Colonic mucosa (tissue), 4 donors: ENCODE results near the gene GRIP1. TPM values are rescaled to one million over a fixed set of nuclear protein-coding genes. Genes with fewer than 3 reads are reported as not detected.

Source experiments
- DNase-seq: peaks from one replicate; pipeline ENCODE4 v3.0.0-alpha.2; 2020
- H3K27ac ChIP-seq: fragments of 200-600 bp; one replicate; pipeline ENCODE4 v1.8.0; 2021
- H3K27me3 ChIP-seq: fragments of 200-600 bp; one replicate; pipeline ENCODE4 v1.8.0; 2021
- H3K36me3 ChIP-seq: fragments of 200-600 bp; one replicate; pipeline ENCODE4 v1.8.0; 2021
- H3K4me1 ChIP-seq: fragments of 200-600 bp; one replicate; pipeline ENCODE4 v1.8.0; 2021; ENCODE audit warnings: mild to moderate bottlenecking
- H3K4me3 ChIP-seq: fragments of 200-600 bp; one replicate; pipeline ENCODE4 v1.8.0; 2021
- H3K9ac ChIP-seq, 2 donors: one replicate each; pipeline ENCODE4 v1.7.0; 2013; ENCODE audit warnings: control low read depth in 2 of 2, low read depth in 2 of 2, low read length in 2 of 2
- H3K9me3 ChIP-seq: fragments of 200-600 bp; one replicate; pipeline ENCODE4 v1.8.0; 2021
- intact Hi-C: fragments of 100-400 bp; cut with DNase I; formaldehyde crosslinking; loops from one replicate; pipeline ENCODE4 v1.14.1; 2022
- total RNA-seq, 2 donors: library from RNA; stranded (reverse); fragmentation: NEBNext Ultra II Directional in 1 of 2; extraction: Animal tissue kit (Norgen Biotek cat#: 25700) in 1 of 2; gene quantifications; one replicate each; pipeline ENCODE4 v1.2.1, GENCODE V29; 2021
- TF ChIP-seq, protein P1 (sequence below): fragments of 200-600 bp; IDR thresholded peaks from one replicate; pipeline ENCODE4 v1.8.0; 2022; ENCODE audit warnings: antibody characterized with exemption, mild to moderate bottlenecking
- donor health status: healthy.
- donor health status: DM: no; HTN: no; CAD: no.
- donor health status: DM: no; HTN: no; CAD: no.

The GRIP1 gene
- total RNA-seq, 2 donors from 2014 or later: 3.7 to 6.2 TPM

- intact Hi-C loops: no loop called here
- Histone ChIP-seq H3K27me3 (no peaks in the 10 kb centered on the region), H3K4me1 (no peaks in the 10 kb centered on the region), H3K36me3 (no peaks in the 10 kb centered on the region), H3K4me3 (no peak overlapping the region), H3K9ac (no peak overlapping the region), H3K9me3 (no peaks in the 10 kb centered on the region), H3K27ac (no peak overlapping the region)
- no peak for DNase-seq
- TF ChIP-seq, protein P1, sequence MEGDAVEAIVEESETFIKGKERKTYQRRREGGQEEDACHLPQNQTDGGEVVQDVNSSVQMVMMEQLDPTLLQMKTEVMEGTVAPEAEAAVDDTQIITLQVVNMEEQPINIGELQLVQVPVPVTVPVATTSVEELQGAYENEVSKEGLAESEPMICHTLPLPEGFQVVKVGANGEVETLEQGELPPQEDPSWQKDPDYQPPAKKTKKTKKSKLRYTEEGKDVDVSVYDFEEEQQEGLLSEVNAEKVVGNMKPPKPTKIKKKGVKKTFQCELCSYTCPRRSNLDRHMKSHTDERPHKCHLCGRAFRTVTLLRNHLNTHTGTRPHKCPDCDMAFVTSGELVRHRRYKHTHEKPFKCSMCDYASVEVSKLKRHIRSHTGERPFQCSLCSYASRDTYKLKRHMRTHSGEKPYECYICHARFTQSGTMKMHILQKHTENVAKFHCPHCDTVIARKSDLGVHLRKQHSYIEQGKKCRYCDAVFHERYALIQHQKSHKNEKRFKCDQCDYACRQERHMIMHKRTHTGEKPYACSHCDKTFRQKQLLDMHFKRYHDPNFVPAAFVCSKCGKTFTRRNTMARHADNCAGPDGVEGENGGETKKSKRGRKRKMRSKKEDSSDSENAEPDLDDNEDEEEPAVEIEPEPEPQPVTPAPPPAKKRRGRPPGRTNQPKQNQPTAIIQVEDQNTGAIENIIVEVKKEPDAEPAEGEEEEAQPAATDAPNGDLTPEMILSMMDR: no peak
Observed at GRCh38 chr12:66648033-66648735, 30.7 kb downstream of the GRIP1 start.

- Histone ChIP-seq H3K4me3 (no peak overlapping the region), H3K4me1 (no peaks in the 10 kb centered on the region), H3K36me3 (no peaks in the 10 kb centered on the region), H3K9ac (no peak overlapping the region), H3K9me3 (no peaks in the 10 kb centered on the region), H3K27me3 (no peaks in the 10 kb centered on the region), H3K27ac (no peak overlapping the region)
- intact Hi-C loops: no loop called here
- no peak for DNase-seq
- TF ChIP-seq, protein P1: no peak
Observed at GRCh38 chr12:66647034-66647691, 31.7 kb downstream of the GRIP1 start.

DNA sequence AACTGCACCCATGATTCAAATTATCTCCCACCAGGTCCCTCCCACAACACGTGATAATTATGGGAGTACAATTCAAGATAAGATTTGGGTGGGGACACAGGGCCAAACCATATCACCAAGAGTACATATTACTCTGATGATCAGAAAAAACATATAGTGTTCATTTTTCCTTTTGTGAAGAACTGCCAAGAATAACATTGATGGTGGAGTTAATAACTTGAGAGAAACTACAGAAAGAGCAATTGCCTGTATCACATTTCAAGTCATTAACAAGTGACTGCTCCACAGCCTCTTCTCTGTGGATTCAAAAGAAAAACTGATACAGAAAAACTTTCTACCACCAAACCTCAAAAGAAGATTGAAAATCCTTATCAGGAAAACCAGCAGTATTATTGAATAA, 34.7 kb downstream of the GRIP1 start:
- Histone ChIP-seq H3K9me3 (no peaks in the 10 kb centered on the region), H3K9ac (no peak overlapping the region), H3K27ac (no peak overlapping the region), H3K27me3 (no peaks in the 10 kb centered on the region), H3K36me3 (no peaks in the 10 kb centered on the region), H3K4me1 (no peaks in the 10 kb centered on the region), H3K4me3 (no peak overlapping the region)
- TF ChIP-seq, protein P1: no peak
- DNase-seq: no peak
- intact Hi-C loops: no loop called here

DNA sequence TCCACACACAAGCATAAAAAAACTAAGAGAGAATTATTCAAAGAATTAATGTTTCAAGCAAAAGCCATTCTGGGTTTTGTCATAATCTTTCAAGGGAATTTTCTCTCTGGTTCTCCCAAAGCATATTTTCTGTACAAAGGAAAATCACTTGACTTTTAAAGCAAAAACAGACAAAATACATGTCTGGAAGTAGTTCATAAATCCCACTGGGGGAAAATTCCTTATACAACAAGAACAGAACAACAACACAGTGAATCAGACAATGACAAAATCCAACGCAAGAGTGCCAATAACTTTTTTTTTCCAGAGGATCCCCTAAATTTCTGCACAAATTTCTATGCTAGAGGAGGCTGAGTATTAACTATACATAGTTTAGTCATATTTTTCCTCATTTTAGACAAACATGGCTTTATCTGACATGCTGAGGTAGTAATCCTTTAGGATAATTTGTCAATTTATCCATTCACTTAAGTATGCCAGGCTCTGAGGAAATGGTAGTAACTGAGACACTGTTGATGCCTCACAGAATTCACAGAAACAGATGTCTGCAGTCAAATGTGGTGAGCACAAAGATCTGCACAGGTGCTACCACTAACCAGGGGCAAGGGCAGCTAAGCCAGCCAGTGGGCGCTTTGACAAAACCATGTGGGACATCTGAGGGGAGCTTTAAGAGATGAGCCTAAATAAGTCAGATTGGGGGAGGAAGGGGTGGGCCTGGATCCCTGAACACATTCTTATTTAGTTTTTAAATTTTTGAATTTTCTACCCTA, 38.0 kb downstream of the GRIP1 start:
- Histone ChIP-seq H3K36me3 (no peaks in the 10 kb centered on the region), H3K27ac (no peak overlapping the region), H3K4me1 (no peaks in the 10 kb centered on the region), H3K9me3 (no peaks in the 10 kb centered on the region), H3K9ac (no peak overlapping the region), H3K27me3 (no peaks in the 10 kb centered on the region), H3K4me3 (no peak overlapping the region)
- DNase-seq: no peak
- TF ChIP-seq, protein P1: no peak
- intact Hi-C loops: no loop called here

DNA sequence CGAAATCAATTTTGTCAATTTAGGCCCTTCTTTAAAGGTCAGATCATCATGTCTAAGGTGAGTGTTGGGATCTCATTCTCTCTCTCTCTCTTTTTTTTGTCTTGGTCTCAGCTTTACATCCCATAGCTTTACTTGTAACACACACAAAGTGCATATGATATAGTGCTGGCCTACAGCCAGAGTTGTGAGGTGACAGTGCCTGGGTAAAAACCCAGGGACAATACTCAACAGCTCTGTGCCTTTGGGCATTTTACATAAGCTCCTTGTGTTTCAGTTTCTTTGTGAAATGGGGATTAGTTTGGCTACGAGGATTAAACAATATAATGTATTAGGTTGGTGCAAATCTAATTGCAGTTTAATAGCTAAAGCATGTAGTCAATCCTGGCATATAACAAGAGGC, 40.2 kb downstream of the GRIP1 start:
- Histone ChIP-seq H3K9ac (no peak overlapping the region), H3K9me3 (no peaks in the 10 kb centered on the region), H3K4me1 (no peaks in the 10 kb centered on the region), H3K36me3 (no peaks in the 10 kb centered on the region), H3K27ac (no peak overlapping the region), H3K4me3 (no peak overlapping the region), H3K27me3 (no peaks in the 10 kb centered on the region)
- intact Hi-C loops: no loop called here
- TF ChIP-seq, protein P1: no peak
- DNase-seq: no peak
